ENCODE results near the gene C15orf61. TPM values are rescaled to one million over a fixed set of nuclear protein-coding genes. Genes with fewer than 3 reads are reported as not detected.

Gene C15orf61
- total and polyA plus RNA-seq, 4 donors: 2.1 to 5.8 (median 4.1) TPM

DNA sequence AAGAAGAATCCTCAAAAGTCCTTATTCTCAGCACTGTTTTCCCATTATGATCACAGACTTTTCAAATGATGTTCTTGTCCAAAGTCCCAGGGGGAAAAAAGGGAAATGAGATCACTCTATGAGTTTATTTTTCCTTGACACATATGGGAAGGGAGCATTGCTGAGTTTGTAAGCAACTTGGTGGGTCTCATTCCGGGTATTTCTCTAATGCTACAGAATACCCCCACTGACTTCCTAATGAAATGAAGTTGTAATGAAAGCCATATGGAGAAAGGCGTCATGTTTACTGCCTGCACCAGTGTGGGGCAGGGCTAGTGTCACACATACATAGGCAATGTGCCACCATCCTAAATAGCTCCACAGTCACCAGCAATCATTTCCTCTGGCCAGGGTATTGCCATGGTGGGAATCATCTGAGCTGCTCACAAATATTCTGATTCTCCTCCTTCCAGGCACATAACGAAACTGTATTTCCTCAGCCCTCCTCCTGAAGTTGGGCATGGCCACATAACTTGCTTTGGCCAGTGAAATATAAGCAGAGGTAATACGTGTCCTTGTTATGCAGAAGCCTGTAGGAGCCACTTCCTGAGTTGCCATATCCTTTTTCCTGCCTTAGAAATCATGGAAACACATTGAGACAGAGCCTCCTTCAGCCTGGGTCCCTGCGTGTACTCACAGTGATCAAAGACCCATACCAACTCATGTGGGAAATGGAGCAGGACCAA is 41.0 kb upstream of the C15orf61 start:
- WGBS, 2 donors: 72 to 74% methylated on average over 5 of the region's 5 CpGs
- ATAC-seq (ENCODE audit: insufficient read depth, low FRiP score): no peak
- H3K9ac ChIP-seq (ENCODE audit: insufficient read depth in 1 of 2, low read length in 2 of 2): no peak overlapping the region
- H3K27me3 ChIP-seq (ENCODE audit: control insufficient read depth in 3 of 3, insufficient read depth in 3 of 3, low read length in 2 of 3): peaks cover 0 to 14% (median 2%) of the 10 kb centered on the region in 3 donors
- H3K27ac ChIP-seq (ENCODE audit: low read depth in 1 of 2, low read length in 1 of 2): no peak overlapping the region
- peak in 2 of 3 donors; percentile 56 to 60 for DNase-seq
- no peak for TF ChIP-seq CTCF (IDR thresholded peaks at IDR 0.05; ENCODE audit: control extremely low read depth, extremely low read depth)
- peaks cover 0 to 1% (median 0%) of the 10 kb centered on the region in 4 donors for H3K9me3 ChIP-seq (ENCODE audit: control insufficient read depth in 4 of 4, insufficient read depth in 3 of 4, low read length in 3 of 4)
- H3K36me3 ChIP-seq (ENCODE audit: control insufficient read depth in 4 of 4, insufficient read depth in 4 of 4, low read length in 4 of 4): no peaks in the 10 kb centered on the region
- H3K4me3 ChIP-seq: no peak overlapping the region
- H3K4me1 ChIP-seq (ENCODE audit: control insufficient read depth in 5 of 5, insufficient read depth in 5 of 5, low read length in 5 of 5): peaks cover 0 to 11% (median 0%) of the 10 kb centered on the region in 5 donors

DNA sequence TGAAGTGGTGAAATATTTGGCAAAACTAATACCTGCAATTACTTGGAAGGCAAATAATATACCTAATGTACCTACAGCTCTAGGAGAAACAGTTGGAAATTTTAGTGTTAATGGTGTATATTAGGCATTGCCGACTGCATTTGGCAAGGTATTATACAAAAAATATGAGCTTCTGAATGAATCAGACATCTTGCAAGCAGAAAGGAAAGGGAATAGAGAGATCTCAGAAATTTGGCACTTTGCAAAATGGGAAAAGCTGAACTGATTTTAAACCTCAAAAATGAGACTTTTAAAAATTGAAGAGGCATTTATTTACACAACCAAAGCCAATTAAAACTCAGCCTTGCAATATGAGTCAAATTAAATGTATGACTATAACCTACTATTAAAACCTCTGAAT is 40.2 kb upstream of the C15orf61 start:
- H3K4me1 ChIP-seq (ENCODE audit: control insufficient read depth in 5 of 5, insufficient read depth in 5 of 5, low read length in 5 of 5): peaks cover 0 to 11% (median 0%) of the 10 kb centered on the region in 5 donors
- peaks cover 0 to 14% (median 2%) of the 10 kb centered on the region in 3 donors for H3K27me3 ChIP-seq (ENCODE audit: control insufficient read depth in 3 of 3, insufficient read depth in 3 of 3, low read length in 2 of 3)
- ATAC-seq (ENCODE audit: insufficient read depth, low FRiP score): no peak
- no peak overlapping the region for H3K4me3 ChIP-seq
- no peak overlapping the region for H3K9ac ChIP-seq (ENCODE audit: insufficient read depth in 1 of 2, low read length in 2 of 2)
- no peak overlapping the region for H3K27ac ChIP-seq (ENCODE audit: low read depth in 1 of 2, low read length in 1 of 2)
- peaks cover 0 to 1% (median 0%) of the 10 kb centered on the region in 4 donors for H3K9me3 ChIP-seq (ENCODE audit: control insufficient read depth in 4 of 4, insufficient read depth in 3 of 4, low read length in 3 of 4)
- TF ChIP-seq CTCF (IDR thresholded peaks at IDR 0.05; ENCODE audit: control extremely low read depth, extremely low read depth): no peak
- H3K36me3 ChIP-seq (ENCODE audit: control insufficient read depth in 4 of 4, insufficient read depth in 4 of 4, low read length in 4 of 4): no peaks in the 10 kb centered on the region
- no peak for DNase-seq
- WGBS, 2 donors: 86 to 94% methylated on average over 1 of the region's 1 CpG

DNA sequence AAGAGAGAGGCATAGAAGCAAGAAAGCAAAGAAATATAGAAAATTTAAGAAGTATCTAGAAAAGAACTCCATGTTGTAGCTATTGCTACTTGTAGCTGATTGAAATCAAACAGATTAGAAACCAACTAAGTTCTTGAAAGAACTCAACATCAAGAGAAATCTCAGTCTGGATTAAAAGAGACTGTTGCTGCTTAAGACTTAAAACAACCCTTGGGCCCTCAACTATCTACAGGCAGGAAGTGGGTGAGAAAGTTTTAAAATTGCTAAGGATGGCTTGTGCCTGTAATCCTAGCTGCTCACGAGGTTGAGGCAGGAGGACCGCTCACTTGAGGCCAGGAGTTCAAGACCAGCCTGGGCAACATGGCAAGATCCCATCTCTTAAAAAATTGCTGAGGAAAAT is 39.3 kb upstream of the C15orf61 start:
- no peak overlapping the region for H3K27ac ChIP-seq (ENCODE audit: low read depth in 1 of 2, low read length in 1 of 2)
- H3K36me3 ChIP-seq (ENCODE audit: control insufficient read depth in 4 of 4, insufficient read depth in 4 of 4, low read length in 4 of 4): no peaks in the 10 kb centered on the region
- DNase-seq (no peak), ATAC-seq (ENCODE audit: insufficient read depth, low FRiP score) (no peak)
- WGBS, 2 donors: 95 to 96% methylated on average over 2 of the region's 2 CpGs
- H3K27me3 ChIP-seq (ENCODE audit: control insufficient read depth in 3 of 3, insufficient read depth in 3 of 3, low read length in 2 of 3): peaks cover 0 to 14% (median 6%) of the 10 kb centered on the region in 3 donors
- H3K4me1 ChIP-seq (ENCODE audit: control insufficient read depth in 5 of 5, insufficient read depth in 5 of 5, low read length in 5 of 5): peaks cover 0 to 11% (median 0%) of the 10 kb centered on the region in 5 donors
- H3K9ac ChIP-seq (ENCODE audit: insufficient read depth in 1 of 2, low read length in 2 of 2): no peak overlapping the region
- TF ChIP-seq CTCF (IDR thresholded peaks at IDR 0.05; ENCODE audit: control extremely low read depth, extremely low read depth): no peak
- H3K9me3 ChIP-seq (ENCODE audit: control insufficient read depth in 4 of 4, insufficient read depth in 3 of 4, low read length in 3 of 4): no peaks in the 10 kb centered on the region
- no peak overlapping the region for H3K4me3 ChIP-seq
